ENCODE measurements around the gene FEN1.

DNA sequence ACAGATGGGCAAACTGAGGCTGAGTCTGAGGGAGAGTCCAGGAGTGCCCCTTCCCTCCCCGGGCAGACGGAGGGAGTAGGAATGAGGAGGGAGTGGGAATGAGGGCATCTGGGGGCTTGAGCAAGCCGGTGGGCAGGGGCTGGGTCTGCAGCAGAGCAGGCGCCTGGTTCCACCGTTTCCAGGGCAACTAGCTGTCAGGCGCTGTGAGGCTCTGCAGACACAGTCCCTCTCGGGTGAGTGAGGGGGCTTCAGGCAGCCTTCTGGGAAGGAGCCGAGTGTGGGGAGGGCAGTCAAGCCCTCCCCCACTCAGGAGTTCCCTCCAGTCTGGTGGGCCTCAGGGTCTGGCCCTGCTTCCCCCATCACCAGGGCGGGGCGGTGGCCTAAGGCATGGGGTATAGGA is 19.4 kb upstream of the FEN1 start:
- TF ChIP-seq, protein P1, sequence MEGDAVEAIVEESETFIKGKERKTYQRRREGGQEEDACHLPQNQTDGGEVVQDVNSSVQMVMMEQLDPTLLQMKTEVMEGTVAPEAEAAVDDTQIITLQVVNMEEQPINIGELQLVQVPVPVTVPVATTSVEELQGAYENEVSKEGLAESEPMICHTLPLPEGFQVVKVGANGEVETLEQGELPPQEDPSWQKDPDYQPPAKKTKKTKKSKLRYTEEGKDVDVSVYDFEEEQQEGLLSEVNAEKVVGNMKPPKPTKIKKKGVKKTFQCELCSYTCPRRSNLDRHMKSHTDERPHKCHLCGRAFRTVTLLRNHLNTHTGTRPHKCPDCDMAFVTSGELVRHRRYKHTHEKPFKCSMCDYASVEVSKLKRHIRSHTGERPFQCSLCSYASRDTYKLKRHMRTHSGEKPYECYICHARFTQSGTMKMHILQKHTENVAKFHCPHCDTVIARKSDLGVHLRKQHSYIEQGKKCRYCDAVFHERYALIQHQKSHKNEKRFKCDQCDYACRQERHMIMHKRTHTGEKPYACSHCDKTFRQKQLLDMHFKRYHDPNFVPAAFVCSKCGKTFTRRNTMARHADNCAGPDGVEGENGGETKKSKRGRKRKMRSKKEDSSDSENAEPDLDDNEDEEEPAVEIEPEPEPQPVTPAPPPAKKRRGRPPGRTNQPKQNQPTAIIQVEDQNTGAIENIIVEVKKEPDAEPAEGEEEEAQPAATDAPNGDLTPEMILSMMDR (IDR thresholded peaks at IDR 0.05; ENCODE audit: poor library complexity) = no peak
- no peak for TF ChIP-seq EZH2 (IDR thresholded peaks at IDR 0.05; ENCODE audit: borderline replicate concordance)
